ENCODE results near the gene RAP1GAP2.
A peak's percentile ranks its signal among the peaks of the same experiment; 100 is the strongest.
"Not testable (repeated sequence)": the region's sequence is repeated elsewhere in the genome, so short reads cannot be mapped to it uniquely, and the experiment has no call there.

RAP1GAP2 gene

DNA sequence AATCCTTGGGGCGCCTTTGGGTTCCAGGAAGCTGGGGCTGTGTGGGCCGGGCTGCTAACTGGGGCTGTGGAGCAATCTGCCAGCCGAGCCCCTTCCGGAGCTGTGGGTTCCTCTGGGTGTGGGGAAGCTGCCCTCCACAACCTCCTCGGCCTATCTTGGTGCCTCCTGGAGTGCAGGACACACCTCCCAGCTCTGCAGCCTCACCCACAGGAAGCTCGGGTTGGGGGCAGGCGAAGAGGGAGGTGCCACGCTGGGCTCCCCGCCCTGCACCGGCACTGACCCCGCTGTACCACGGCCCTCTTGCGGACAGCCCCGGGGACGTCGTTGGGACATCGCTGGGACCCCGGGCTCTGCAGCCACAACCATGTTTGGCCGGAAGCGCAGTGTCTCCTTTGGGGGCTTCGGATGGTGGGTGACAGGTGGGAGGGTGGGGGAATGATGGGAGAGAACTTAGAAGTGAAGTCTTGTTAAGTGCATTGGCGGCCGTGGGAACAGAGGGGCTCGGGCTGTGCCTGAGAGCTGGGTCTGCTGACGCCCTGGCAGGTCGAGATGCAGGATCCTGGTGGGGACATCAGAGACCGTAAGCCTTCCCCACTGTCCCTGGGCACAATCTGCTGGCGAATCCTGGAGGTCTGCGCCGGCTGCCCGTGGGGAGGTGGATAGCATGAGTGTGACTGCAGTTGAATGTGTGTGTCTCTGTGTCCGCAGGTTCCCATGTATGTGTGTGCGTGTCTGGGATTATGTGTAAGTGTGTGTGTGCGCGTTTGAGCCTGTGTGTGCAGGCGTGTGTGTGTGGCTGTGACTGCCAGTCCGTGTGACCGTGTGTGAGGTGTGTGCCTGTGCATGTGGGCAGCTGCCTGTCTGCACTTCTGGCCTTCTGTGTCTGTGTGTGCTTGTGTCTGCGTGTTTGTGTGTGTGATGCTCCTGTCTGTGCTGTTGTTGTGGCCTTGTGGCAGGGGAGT, at the start of gene RAP1GAP2:
RAP1GAP2 (plus strand) TSS at position 275 of the 962 bp plus-strand sequence; CDS start at position 365, 90 bp downstream.
- no peak for DNase-seq

DNA sequence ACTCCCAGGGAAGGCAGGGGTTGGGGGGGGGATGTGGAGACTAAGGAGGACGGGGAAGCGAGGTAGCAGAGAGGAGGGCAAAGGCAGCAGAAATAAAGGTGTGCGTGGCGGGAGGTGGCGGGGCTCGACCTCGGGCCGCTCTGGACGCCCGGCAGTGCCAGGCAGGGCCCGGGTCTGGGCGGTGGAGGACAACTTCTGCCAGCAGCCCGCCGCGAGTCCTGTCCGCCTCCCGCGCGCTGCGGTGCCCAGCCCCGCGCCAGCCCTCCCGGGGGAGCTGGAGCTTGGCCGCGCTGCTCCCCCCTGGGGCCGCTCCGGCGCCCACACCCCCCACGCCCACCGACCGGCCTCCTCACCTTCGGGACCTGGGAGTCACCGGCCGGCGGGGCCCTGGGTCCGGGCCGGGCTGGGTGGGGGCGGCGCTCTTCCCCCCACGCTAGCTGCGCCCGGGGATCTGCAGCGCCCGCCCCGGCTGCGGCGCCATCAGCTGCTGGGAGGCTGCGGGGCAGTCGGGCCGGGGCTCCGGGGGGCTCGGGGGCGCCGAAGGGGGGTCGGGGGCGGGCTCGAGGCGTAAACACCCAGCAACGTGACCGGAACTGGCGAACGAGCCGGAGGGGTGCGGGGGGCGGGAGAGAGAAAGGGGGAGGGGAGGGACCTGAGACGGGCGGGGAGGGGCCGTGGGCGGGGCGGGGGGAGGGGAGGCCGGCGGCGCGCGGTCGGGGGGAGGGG, 47.0 kb upstream of the RAP1GAP2 start, which contains the start of gene CCDC92B:
CCDC92B (minus strand) TSS at position 595 of the 726 bp plus-strand sequence. CDS start 14,507 bp downstream, outside the sequence.
- no peak for DNase-seq

GRCh38 chr17:2749784-2750181, 46.5 kb upstream of the RAP1GAP2 start:
- peak; percentile 45 for DNase-seq

DNA sequence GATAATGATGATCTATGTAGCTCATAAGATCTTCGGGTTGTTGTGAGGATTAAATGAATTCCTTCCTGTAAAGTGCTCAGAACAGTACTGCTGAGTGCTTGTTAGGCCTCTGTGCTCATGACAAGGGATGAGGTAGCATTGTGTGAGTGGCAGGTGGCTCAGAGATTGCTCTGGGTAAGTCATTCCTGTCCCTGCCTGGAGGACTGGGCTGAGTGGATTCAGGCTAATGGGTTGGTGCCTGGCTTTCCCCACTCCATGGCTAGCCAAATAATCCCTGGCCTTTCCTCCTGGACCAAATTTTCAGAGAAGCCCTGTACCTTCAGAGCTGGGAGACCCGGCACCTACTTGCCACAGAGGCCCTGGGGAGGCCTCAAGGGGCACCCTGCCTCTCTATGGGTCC, 45.5 kb upstream of the RAP1GAP2 start:
- no peak for DNase-seq

GRCh38 chr17:2751491-2751890, 44.7 kb upstream of the RAP1GAP2 start:
- no peak for DNase-seq

- no peak for DNase-seq
Observed at GRCh38 chr17:2755891-2756724, 40.1 kb upstream of the RAP1GAP2 start.

GRCh38 chr17:2758870-2759269, 37.4 kb upstream of the RAP1GAP2 start:
- DNase-seq, result no peak

DNA sequence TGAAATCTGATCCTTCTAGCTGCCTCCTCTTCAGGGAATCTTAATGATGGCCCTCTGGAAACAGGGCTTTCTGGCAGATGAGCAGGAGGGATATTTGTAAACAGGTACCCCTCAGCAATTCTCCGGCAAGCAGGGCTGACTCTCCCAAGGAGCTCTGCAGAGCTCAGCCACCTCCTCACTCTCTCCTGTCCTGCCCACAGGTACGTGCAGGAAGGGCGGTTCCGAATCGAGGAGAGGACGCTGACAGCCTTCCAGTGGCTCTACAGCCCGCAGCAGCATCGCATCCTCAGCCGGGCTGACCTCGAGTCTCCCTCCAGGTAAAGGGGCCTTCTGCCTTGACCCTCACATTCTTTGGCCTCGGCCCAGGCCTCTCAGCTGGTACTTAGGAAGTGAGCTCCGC, 26.1 kb upstream of the RAP1GAP2 start:
- no peak for DNase-seq

DNA sequence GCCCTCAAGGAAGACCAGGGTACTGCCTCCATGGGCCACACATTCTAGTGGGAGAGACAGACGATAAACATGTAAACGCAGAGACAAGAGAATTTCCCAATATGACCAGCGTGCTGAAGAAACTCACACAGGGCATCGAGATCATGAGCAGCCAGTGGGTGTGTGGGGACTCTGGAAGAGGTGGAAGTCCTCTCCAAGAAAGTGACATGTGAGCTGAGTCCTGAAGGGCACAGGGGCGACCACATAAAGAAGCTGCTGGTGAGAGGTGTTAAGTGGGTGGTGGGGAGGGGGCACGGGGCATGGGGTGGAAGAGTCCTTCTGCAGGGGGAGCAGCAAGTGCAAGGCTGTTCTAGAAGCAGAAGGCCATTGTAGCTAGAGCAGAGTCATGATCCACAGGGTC, 21.0 kb upstream of the RAP1GAP2 start:
- DNase-seq, result no peak

GRCh38 chr17:2776589-2777241, 19.5 kb upstream of the RAP1GAP2 start:
- no peak for DNase-seq

DNA sequence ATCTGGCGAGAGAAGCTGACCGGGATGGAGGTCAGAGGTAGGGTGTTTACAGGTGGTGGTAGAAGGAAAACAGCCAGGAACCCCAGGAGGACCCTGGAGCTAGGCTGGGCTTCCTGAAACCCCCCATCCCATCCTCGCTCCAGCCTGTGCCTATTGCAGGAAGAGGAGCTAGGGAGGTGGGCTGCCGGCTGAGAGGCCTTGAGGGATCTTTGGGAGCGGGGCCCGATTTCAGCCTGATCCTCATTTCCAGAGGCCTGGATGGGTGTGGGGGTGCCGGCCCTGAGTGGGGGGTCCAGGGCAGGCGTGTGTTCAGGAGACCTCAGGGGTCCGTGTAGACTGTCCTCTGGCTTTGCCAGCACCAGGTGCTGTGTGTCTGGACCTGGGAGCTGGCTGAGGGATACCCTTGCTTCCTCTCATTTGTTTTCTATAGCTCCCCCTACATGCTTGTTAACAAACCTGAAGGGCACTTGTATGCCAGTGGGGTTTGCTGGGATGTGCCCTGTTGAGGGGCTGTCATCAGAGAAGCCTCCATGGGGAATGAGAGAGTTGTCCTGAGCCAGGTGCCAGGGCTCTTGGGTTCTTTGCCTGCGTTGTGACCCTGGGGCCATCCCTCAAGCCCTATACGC, 18.9 kb upstream of the RAP1GAP2 start:
- DNase-seq, result no peak

- DNase-seq, result no peak
Observed at GRCh38 chr17:2778489-2778888, 17.7 kb upstream of the RAP1GAP2 start.

- no peak for DNase-seq
Observed at GRCh38 chr17:2779545-2779944, 16.7 kb upstream of the RAP1GAP2 start.

- no peak for DNase-seq
Observed at GRCh38 chr17:2780256-2780655, 16.0 kb upstream of the RAP1GAP2 start.

- DNase-seq, result no peak
Observed at GRCh38 chr17:2780931-2781454, 15.2 kb upstream of the RAP1GAP2 start.

- DNase-seq, result not testable (repeated sequence)
Observed at GRCh38 chr17:2781598-2781997, 14.6 kb upstream of the RAP1GAP2 start.

- DNase-seq, result no peak
Observed at GRCh38 chr17:2782055-2782454, 14.2 kb upstream of the RAP1GAP2 start.

GRCh38 chr17:2783310-2784030, 12.8 kb upstream of the RAP1GAP2 start:
- no peak for DNase-seq

GRCh38 chr17:2784864-2785263, 11.4 kb upstream of the RAP1GAP2 start:
- DNase-seq, result no peak

- not testable (repeated sequence) for DNase-seq
Observed at GRCh38 chr17:2785376-2785775, 10.9 kb upstream of the RAP1GAP2 start.
